GM21367 (cell line): Measurements from ENCODE around the gene ROBO1.
"Not testable (repeated sequence)": the region's sequence is repeated elsewhere in the genome, so short reads cannot be mapped to it uniquely, and the experiment has no call there.

Experiments
- ATAC-seq: cut with Tn5 transposase; IDR thresholded peaks from one replicate; pipeline ENCODE4 v1.9.1; 2021; ENCODE audit not compliant: unreplicated experiment

The ROBO1 gene

GRCh38 chr3:79175870-79176269, 591.9 kb downstream of the ROBO1 start:
- no peak for ATAC-seq

GRCh38 chr3:79173259-79173658, 594.5 kb downstream of the ROBO1 start:
- ATAC-seq: not testable (repeated sequence)

- ATAC-seq: no peak
These were observed 595.6 kb downstream of the ROBO1 start for GRCh38 chr3:79172241-79172640.

GRCh38 chr3:79170021-79170420, 597.8 kb downstream of the ROBO1 start:
- no peak for ATAC-seq

- no peak for ATAC-seq
These were observed 600.0 kb downstream of the ROBO1 start for GRCh38 chr3:79167651-79168416.

- no peak for ATAC-seq
These were observed 605.1 kb downstream of the ROBO1 start for GRCh38 chr3:79162653-79163052.

GRCh38 chr3:79161941-79162340, 605.9 kb downstream of the ROBO1 start:
- no peak for ATAC-seq

GRCh38 chr3:79160421-79160820, 607.4 kb downstream of the ROBO1 start:
- no peak for ATAC-seq

- no peak for ATAC-seq
These were observed 608.1 kb downstream of the ROBO1 start for GRCh38 chr3:79159736-79160135.

- ATAC-seq: no peak
These were observed 610.6 kb downstream of the ROBO1 start for GRCh38 chr3:79157191-79157590.

- no peak for ATAC-seq
These were observed 612.9 kb downstream of the ROBO1 start for GRCh38 chr3:79154865-79155264.

- ATAC-seq: no peak
These were observed 619.0 kb downstream of the ROBO1 start for GRCh38 chr3:79148786-79149185.

GRCh38 chr3:79146024-79146423, 621.8 kb downstream of the ROBO1 start:
- no peak for ATAC-seq

GRCh38 chr3:79140708-79141107, 627.1 kb downstream of the ROBO1 start:
- ATAC-seq: no peak

- no peak for ATAC-seq
These were observed 628.3 kb downstream of the ROBO1 start for GRCh38 chr3:79139395-79140068.

GRCh38 chr3:79125313-79125984, 642.3 kb downstream of the ROBO1 start:
- no peak for ATAC-seq

GRCh38 chr3:79115458-79115857, 652.3 kb downstream of the ROBO1 start:
- no peak for ATAC-seq

- ATAC-seq: no peak
These were observed 653.9 kb downstream of the ROBO1 start for GRCh38 chr3:79113876-79114275.

- ATAC-seq: no peak
These were observed 656.3 kb downstream of the ROBO1 start for GRCh38 chr3:79111375-79112052.

- no peak for ATAC-seq
These were observed 658.0 kb downstream of the ROBO1 start for GRCh38 chr3:79109754-79110153.

GRCh38 chr3:79103307-79103706, 664.5 kb downstream of the ROBO1 start:
- no peak for ATAC-seq
